Measurements from ENCODE around the gene MEIG1. TPM values are rescaled to one million over a fixed set of nuclear protein-coding genes. Genes with fewer than 3 reads are reported as not detected.

The MEIG1 gene
- total RNA-seq (2021; ENCODE audit: unreplicated experiment) (0.54 TPM), Bru-seq, nascent RNA (percentile 37 among the genes with signal in this experiment), BruChase-seq, experiment 1, labeled RNA remaining after a 2-hour chase (percentile 37 among the genes with signal in this experiment), BruChase-seq, experiment 2, labeled RNA remaining after a 6-hour chase (percentile 31 among the genes with signal in this experiment)
- polyA plus RNA-seq (2012; ENCODE audit: insufficient read length): 0.86 TPM
- long read RNA-seq, partial matches to known transcripts: 0 of 1 reads
- long read RNA-seq, other reads (novel, unspliced or antisense): 1 of 1 reads

GRCh38 chr10:14959221-14960057 lies at the start of gene MEIG1:
Gene MEIG1, plus strand, starts transcription at chr10:14959388. Its CDS starts 7,081 bp downstream, at chr10:14966469.
- ATAC-seq (peak; percentile 98), DNase-seq (ENCODE audit: low read depth, low spot score) (peak; percentile 64)
- ChIA-PET POLR2A (interaction anchor here (0.6 kb wide), 2 partner anchors 135 to 356 kb away, joined by 4 to 7 read pairs; no protein-coding TSS in a partner anchor), CTCF (no interaction called here)
- TF ChIP-seq POLR2AphosphoS5 (IDR thresholded peaks at IDR 0.05; ENCODE audit: low read depth, low read length) (peak; percentile 37), CTCF (IDR thresholded peaks at IDR 0.05) (no peak), SIN3A (IDR thresholded peaks at IDR 0.05; ENCODE audit: borderline replicate concordance, insufficient read depth, low read depth, low read length) (peak; percentile 41; the same call in 1 of the 2 replicates)
- peak within 1 kb of the TSS; percentile 67 to 75 for H3K4me3 ChIP-seq (ENCODE audit: low read depth in 2 of 2, low read length in 2 of 2)
- peak within 1 kb of the TSS; percentile 98 for H3K27ac ChIP-seq (ENCODE audit: low read length)
- BruUV-seq (replicated peaks): no TSS peak
- no peaks in the 10 kb centered on the region for H3K4me1 ChIP-seq (ENCODE audit: control insufficient read depth, insufficient read depth, low read length)
- H3K36me3 ChIP-seq (ENCODE audit: control insufficient read depth, insufficient read depth, low read length): no peaks in the 10 kb centered on the region
- intact Hi-C loops (cut with micrococcal nuclease; ENCODE audit: unreplicated experiment) (no loop called here), in situ Hi-C loops (cut with HindIII; ENCODE audit: low pct_unique_long_range_greater_than_20kb, low sequenced_read_pairs) (no loop called here)
- no peaks in the 10 kb centered on the region for H3K9me3 ChIP-seq (ENCODE audit: control insufficient read depth, insufficient read depth, low read depth, low read length)
- H3K27me3 ChIP-seq (ENCODE audit: control insufficient read depth, insufficient read depth, low read length): no peaks in the 10 kb centered on the region

- no peak for DNase-seq (ENCODE audit: low read depth, low spot score)
- Histone ChIP-seq H3K36me3 (ENCODE audit: control insufficient read depth, insufficient read depth, low read length) (peaks cover 3% of the 10 kb centered on the region; the same call in 1 of the 2 replicates), H3K27me3 (ENCODE audit: control insufficient read depth, insufficient read depth, low read length) (no peaks in the 10 kb centered on the region), H3K9me3 (ENCODE audit: control insufficient read depth, insufficient read depth, low read depth, low read length) (peaks cover 3% of the 10 kb centered on the region; the same call in 1 of the 2 replicates), H3K4me1 (ENCODE audit: control insufficient read depth, insufficient read depth, low read length) (no peaks in the 10 kb centered on the region), H3K4me3 (ENCODE audit: low read depth in 2 of 2, low read length in 2 of 2) (no peak overlapping the region), H3K27ac (ENCODE audit: low read length) (no peak overlapping the region)
- ATAC-seq: no peak
- ChIA-PET CTCF (no interaction called here), POLR2A (no interaction called here)
- TF ChIP-seq POLR2AphosphoS5 (IDR thresholded peaks at IDR 0.05; ENCODE audit: low read depth, low read length) (no peak), SIN3A (IDR thresholded peaks at IDR 0.05; ENCODE audit: borderline replicate concordance, insufficient read depth, low read depth, low read length) (no peak), CTCF (IDR thresholded peaks at IDR 0.05) (no peak), TCF7L2 (IDR thresholded peaks at IDR 0.05; ENCODE audit: low read depth, low read length) (no peak)
- BruUV-seq (replicated peaks): no TSS peak
- in situ Hi-C loops (cut with HindIII; ENCODE audit: low pct_unique_long_range_greater_than_20kb, low sequenced_read_pairs) (no loop called here), intact Hi-C loops (cut with micrococcal nuclease; ENCODE audit: unreplicated experiment) (no loop called here)
Observed at GRCh38 chr10:14910953-14911352, 48.2 kb upstream of the MEIG1 start.

GRCh38 chr10:14911801-14912200 lies 47.4 kb upstream of the MEIG1 start:
- H3K4me1 ChIP-seq (ENCODE audit: control insufficient read depth, insufficient read depth, low read length): no peaks in the 10 kb centered on the region
- BruUV-seq (replicated peaks): no TSS peak
- peaks cover 4% of the 10 kb centered on the region; the same call in 1 of the 2 replicates for H3K9me3 ChIP-seq (ENCODE audit: control insufficient read depth, insufficient read depth, low read depth, low read length)
- no peak overlapping the region for H3K27ac ChIP-seq (ENCODE audit: low read length)
- in situ Hi-C loops (cut with HindIII; ENCODE audit: low pct_unique_long_range_greater_than_20kb, low sequenced_read_pairs): no loop called here
- ChIA-PET CTCF (no interaction called here), POLR2A (no interaction called here)
- intact Hi-C loops (cut with micrococcal nuclease; ENCODE audit: unreplicated experiment): no loop called here
- H3K27me3 ChIP-seq (ENCODE audit: control insufficient read depth, insufficient read depth, low read length): no peaks in the 10 kb centered on the region
- peaks cover 3% of the 10 kb centered on the region; the same call in 1 of the 2 replicates for H3K36me3 ChIP-seq (ENCODE audit: control insufficient read depth, insufficient read depth, low read length)
- no peak overlapping the region for H3K4me3 ChIP-seq (ENCODE audit: low read depth in 2 of 2, low read length in 2 of 2)
- DNase-seq (ENCODE audit: low read depth, low spot score) (no peak), ATAC-seq (no peak)
- TF ChIP-seq TCF7L2 (IDR thresholded peaks at IDR 0.05; ENCODE audit: low read depth, low read length) (no peak), POLR2AphosphoS5 (IDR thresholded peaks at IDR 0.05; ENCODE audit: low read depth, low read length) (no peak)
